Gastrocnemius medialis (tissue), 4 donors: ENCODE measurements around the gene POC1A. TPM values are rescaled to one million over a fixed set of nuclear protein-coding genes. Genes with fewer than 3 reads are reported as not detected.
A peak's percentile ranks its signal among the peaks of the same experiment; 100 is the strongest.

Source experiments
- ATAC-seq, 2 donors: fragments of 150-250 bp; one replicate each; pipeline ENCODE4 v1.9.1; 2016
- DNase-seq, 2 donors: peaks; one replicate each; pipeline ENCODE4 v3.0.0-alpha.2; 2019
- H3K27ac ChIP-seq, 4 donors: fragments of 200-600 bp; sonication (generic); 1 replicate in 1 of 4; 2 replicates in 3 of 4; pipeline ENCODE4 v1.5.1; 2016 to 2018; ENCODE audit warnings: mild to moderate bottlenecking in 2 of 4, moderate library complexity in 1 of 4
- H3K27me3 ChIP-seq, 3 donors: fragments of 200-600 bp; sonication (generic) in 2 of 3; 1 replicate in 1 of 3; 2 replicates in 2 of 3; pipeline versions ENCODE4 v1.5.1 to v1.6.0; 2016 to 2019; ENCODE audit warnings: mild to moderate bottlenecking in 1 of 3, moderate library complexity in 1 of 3
- H3K36me3 ChIP-seq, 2 donors: fragments of 200-600 bp; sonication (generic) in 1 of 2; one replicate each; pipeline ENCODE4 v1.5.1; 2017 to 2018
- H3K4me1 ChIP-seq, 2 donors: fragments of 200-600 bp; sonication (generic) in 1 of 2; one replicate each; pipeline ENCODE4 v1.5.1; 2016 to 2017; ENCODE audit warnings: mild to moderate bottlenecking in 2 of 2
- H3K4me3 ChIP-seq, 4 donors: fragments of 200-600 bp; sonication (generic) in 3 of 4; 1 replicate in 1 of 4; 2 replicates in 3 of 4; pipeline ENCODE4 v1.5.1; 2016 to 2019; ENCODE audit warnings: mild to moderate bottlenecking in 2 of 4
- H3K9me3 ChIP-seq, 3 donors: fragments of 200-600 bp; sonication (generic) in 2 of 3; 1 replicate in 1 of 3; 2 replicates in 2 of 3; pipeline ENCODE4 v1.5.1; 2016 to 2019
- CTCF ChIP-seq, 5 experiments: fragments of 450-650 bp in 3 of 5; fragments of 200-600 bp in 2 of 5; sonication (generic) in 2 of 5; IDR thresholded peaks in 4 of 5; conservative IDR thresholded peaks in 1 of 5; 1 replicate in 4 of 5; 2 replicates in 1 of 5; pipeline ENCODE4 v1.5.1; 2016 to 2019; ENCODE audit warnings: antibody characterized with exemption in 5 of 5, mild to moderate bottlenecking in 3 of 5, moderate library complexity in 3 of 5
- POLR2A ChIP-seq, 2 donors: fragments of 450-650 bp; IDR thresholded peaks; one replicate each; pipeline ENCODE4 v1.6.1; 2017; ENCODE audit warnings: antibody characterized with exemption in 2 of 2, mild to moderate bottlenecking in 2 of 2, moderate library complexity in 2 of 2
- in situ Hi-C, 4 donors: fragments of 200-750 bp; cut with MboI; loops; one replicate each; pipeline versions ENCODE4 v1.15.0 to v1.8.0; 2017; ENCODE audit warnings: low sequenced_read_pairs in 4 of 4
- intact Hi-C: fragments of 100-400 bp; cut with DNase I; formaldehyde crosslinking; loops from one replicate; pipeline ENCODE4 v1.15.1; 2023; ENCODE audit warnings: low total_unique reads
- total RNA-seq, 4 donors: library from RNA; depleted of rRNA; stranded (reverse); fragments of >200 nt; gene quantifications; one replicate each; pipeline versions ENCODE4 v1.1.0 to v1.2.3, GENCODE V29; 2016

Gene POC1A
- total RNA-seq, 4 donors from 2014 or later: 0.51 to 3.2 (median 0.81) TPM

GRCh38 chr3:52061121-52061910 is 92.9 kb downstream of the POC1A start:
- DNase-seq: no peak
- intact Hi-C loops: no loop called here
- Histone ChIP-seq H3K27me3 (no peaks in the 10 kb centered on the region), H3K4me3 (no peak overlapping the region), H3K9me3 (no peaks in the 10 kb centered on the region), H3K4me1 (peaks cover 4 to 10% of the 10 kb centered on the region in 2 donors), H3K27ac (no peak overlapping the region), H3K36me3 (no peaks in the 10 kb centered on the region)
- TF ChIP-seq POLR2A (IDR thresholded peaks at IDR 0.05): no peak
- no peak for TF ChIP-seq CTCF (IDR thresholded peaks at IDR 0.05 in 4 of 5, conservative IDR thresholded peaks at IDR 0.05 in 1 of 5)
- in situ Hi-C loops: no loop called here
- no peak for ATAC-seq

DNA sequence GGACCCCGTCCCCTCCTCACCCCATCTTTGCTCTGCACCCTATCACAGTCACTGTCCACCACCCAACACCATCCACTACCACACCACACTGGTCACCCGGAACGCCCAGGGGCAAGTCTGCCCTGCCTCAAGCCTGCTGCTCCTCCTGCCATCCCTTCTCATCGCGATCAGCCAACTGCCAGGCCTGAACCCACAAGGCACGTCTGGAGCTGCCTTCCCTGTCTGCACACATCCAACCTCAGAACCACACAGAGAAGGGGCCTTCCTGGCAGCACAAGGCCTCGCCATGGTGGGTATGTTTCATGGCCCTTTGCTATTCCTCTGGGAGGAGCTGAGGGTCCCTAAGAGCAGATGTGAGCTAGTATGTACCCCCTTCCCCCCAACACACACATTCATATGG is 94.4 kb downstream of the POC1A start:
- Histone ChIP-seq H3K27ac (no peak overlapping the region), H3K27me3 (no peaks in the 10 kb centered on the region), H3K9me3 (no peaks in the 10 kb centered on the region), H3K4me1 (peaks cover 4 to 10% of the 10 kb centered on the region in 2 donors), H3K36me3 (no peaks in the 10 kb centered on the region), H3K4me3 (no peak overlapping the region)
- ATAC-seq: no peak
- DNase-seq: no peak
- no peak for TF ChIP-seq POLR2A (IDR thresholded peaks at IDR 0.05)
- TF ChIP-seq CTCF (IDR thresholded peaks at IDR 0.05 in 4 of 5, conservative IDR thresholded peaks at IDR 0.05 in 1 of 5): no peak
- intact Hi-C loops: loop anchor here (10.0 kb wide), 1 partner anchor 215 kb away; the partner anchor contains the start of gene WDR82
- in situ Hi-C loops: loop anchor here (5.0 to 10.0 kb wide), 3 partner anchors 55 to 85 kb away; no protein-coding TSS in a partner anchor

DNA sequence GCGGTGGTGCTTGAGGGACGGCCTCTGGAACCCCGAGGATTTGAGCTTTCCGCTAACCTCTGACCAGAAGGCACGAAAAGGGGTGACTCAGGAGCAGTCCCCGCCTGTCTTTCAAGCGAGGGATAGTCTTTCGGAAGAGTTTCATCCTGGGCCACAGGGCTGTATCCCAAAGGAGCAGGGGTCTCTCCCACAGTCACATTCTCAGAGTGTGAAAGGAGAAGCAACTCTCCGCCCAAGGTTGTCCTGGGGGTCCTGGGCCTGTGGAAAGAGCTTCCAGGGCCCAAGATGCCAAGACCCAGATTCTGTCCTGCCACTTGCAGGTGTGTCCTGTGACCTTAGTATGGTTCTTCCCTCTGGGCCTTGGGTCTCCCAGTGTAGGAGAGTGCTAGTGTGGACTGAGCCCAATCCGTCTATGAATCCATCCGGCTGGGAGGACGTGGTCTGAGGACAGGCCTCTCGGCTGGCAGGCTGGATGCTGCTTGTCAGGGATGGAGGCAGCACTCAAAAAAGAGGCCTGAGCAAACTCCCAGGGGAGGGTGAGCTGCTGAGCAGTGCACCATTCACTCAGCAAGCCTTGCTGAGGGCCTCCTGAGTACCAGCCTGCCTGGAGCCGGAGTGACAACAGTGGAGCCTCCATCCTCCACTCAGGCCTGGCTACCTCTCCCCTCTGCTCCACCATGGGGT is 96.3 kb downstream of the POC1A start:
- H3K27ac ChIP-seq: peak overlapping the region; percentile 76 to 95 (median 88)

More for the DNA sequence above, 96.3 kb downstream of the POC1A start:
- Histone ChIP-seq H3K27me3 (no peaks in the 10 kb centered on the region), H3K4me1 (peaks cover 23 to 28% of the 10 kb centered on the region in 2 donors), H3K4me3 (peak overlapping the region; percentile 40 to 77 (median 58)), H3K9me3 (no peaks in the 10 kb centered on the region), H3K36me3 (peaks cover 0 to 9% of the 10 kb centered on the region in 2 donors)
- ATAC-seq: no peak
- TF ChIP-seq POLR2A (IDR thresholded peaks at IDR 0.05) (no peak), CTCF (IDR thresholded peaks at IDR 0.05 in 4 of 5, conservative IDR thresholded peaks at IDR 0.05 in 1 of 5) (peak in 1 of 5 experiments; percentile 3)
- in situ Hi-C loops (loop anchor here (5.0 to 10.0 kb wide), 3 partner anchors 53 to 87 kb away; no protein-coding TSS in a partner anchor), intact Hi-C loops (loop anchor here (1.0 to 10.0 kb wide), 5 partner anchors 12 to 217 kb away; partner anchors contain the start of gene WDR82)
- no peak for DNase-seq
